ENCODE measurements around the gene FAM120C.

DNA sequence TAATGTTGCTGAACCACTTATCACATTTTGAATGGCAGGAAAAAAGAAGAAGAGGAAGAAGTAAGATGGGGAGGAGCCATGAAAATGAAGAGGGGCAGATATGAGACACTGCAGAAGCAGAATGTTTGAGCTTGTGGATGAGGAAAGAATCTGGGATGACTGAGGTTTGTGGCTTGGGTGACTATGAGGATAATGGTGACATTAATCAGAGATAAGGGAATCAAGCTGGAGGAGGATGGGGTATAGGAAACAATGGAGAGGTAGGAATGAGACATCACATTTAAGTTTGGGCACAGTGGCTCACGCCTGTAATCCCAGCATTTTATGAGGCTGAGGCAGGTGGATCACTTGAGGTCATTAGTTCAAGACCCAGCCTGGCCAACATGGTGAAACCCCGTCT is 119.7 kb downstream of the FAM120C start:
- TF ChIP-seq, protein P1, sequence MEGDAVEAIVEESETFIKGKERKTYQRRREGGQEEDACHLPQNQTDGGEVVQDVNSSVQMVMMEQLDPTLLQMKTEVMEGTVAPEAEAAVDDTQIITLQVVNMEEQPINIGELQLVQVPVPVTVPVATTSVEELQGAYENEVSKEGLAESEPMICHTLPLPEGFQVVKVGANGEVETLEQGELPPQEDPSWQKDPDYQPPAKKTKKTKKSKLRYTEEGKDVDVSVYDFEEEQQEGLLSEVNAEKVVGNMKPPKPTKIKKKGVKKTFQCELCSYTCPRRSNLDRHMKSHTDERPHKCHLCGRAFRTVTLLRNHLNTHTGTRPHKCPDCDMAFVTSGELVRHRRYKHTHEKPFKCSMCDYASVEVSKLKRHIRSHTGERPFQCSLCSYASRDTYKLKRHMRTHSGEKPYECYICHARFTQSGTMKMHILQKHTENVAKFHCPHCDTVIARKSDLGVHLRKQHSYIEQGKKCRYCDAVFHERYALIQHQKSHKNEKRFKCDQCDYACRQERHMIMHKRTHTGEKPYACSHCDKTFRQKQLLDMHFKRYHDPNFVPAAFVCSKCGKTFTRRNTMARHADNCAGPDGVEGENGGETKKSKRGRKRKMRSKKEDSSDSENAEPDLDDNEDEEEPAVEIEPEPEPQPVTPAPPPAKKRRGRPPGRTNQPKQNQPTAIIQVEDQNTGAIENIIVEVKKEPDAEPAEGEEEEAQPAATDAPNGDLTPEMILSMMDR (conservative IDR thresholded peaks at IDR 0.05 in 1 of 2, IDR thresholded peaks at IDR 0.05 in 1 of 2; ENCODE audit: extremely low read depth in 1 of 2, insufficient read depth in 1 of 2, low read depth in 1 of 2, low read length in 2 of 2): no peak
- TF ChIP-seq EZH2 (IDR thresholded peaks at IDR 0.05; ENCODE audit: borderline replicate concordance, low read length): no peak
